CD14-positive monocyte (primary cell): ENCODE measurements around the gene TMEM134. TPM values are rescaled to one million over a fixed set of nuclear protein-coding genes. Genes with fewer than 3 reads are reported as not detected.
"Not testable (repeated sequence)": the region's sequence is repeated elsewhere in the genome, so short reads cannot be mapped to it uniquely, and the experiment has no call there.

ENCODE experiments used
- DNase-seq, 3 donors: peaks; one replicate each; pipeline ENCODE4 v3.0.0-alpha.2; 2011 to 2022
- H2AFZ ChIP-seq: 2 replicates; pipeline ENCODE4 v1.6.0; 2012; ENCODE audit warnings: mild to moderate bottlenecking, low read depth, low read length, inconsistent platforms; ENCODE audit not compliant: insufficient read depth, poor library complexity, severe bottlenecking
- H3K27ac ChIP-seq, 2 donors: 1 replicate in 1 of 2; 2 replicates in 1 of 2; pipeline ENCODE4 v1.5.1; 2012 to 2013; ENCODE audit warnings: low read length in 2 of 2, control low read depth in 1 of 2, inconsistent platforms in 1 of 2, low read depth in 1 of 2, mild to moderate bottlenecking in 1 of 2
- H3K27me3 ChIP-seq, 2 donors: one replicate each; pipeline versions ENCODE4 v1.6.0 to v1.6.1; 2011 to 2013; ENCODE audit warnings: low read length in 2 of 2; ENCODE audit not compliant: control insufficient read depth in 2 of 2, insufficient read depth in 2 of 2
- H3K36me3 ChIP-seq, 2 donors: replicated peaks in 1 of 2; 1 replicate in 1 of 2; 2 replicates in 1 of 2; pipeline versions ENCODE4 v1.5.1 to v1.6.1; 2012 to 2013; ENCODE audit warnings: low read length in 2 of 2, control low read depth in 1 of 2, inconsistent platforms in 1 of 2, mild to moderate bottlenecking in 1 of 2; ENCODE audit not compliant: insufficient read depth in 2 of 2, control insufficient read depth in 1 of 2
- H3K4me1 ChIP-seq, 2 donors: 1 replicate in 1 of 2; 2 replicates in 1 of 2; pipeline versions ENCODE4 v1.5.1 to v1.6.1; 2012 to 2013; ENCODE audit warnings: low read length in 2 of 2, control low read depth in 1 of 2, inconsistent platforms in 1 of 2, mild to moderate bottlenecking in 1 of 2, moderate library complexity in 1 of 2; ENCODE audit not compliant: insufficient read depth in 2 of 2, control insufficient read depth in 1 of 2
- H3K4me2 ChIP-seq: replicated peaks from 2 replicates; pipeline ENCODE3; 2012; ENCODE audit warnings: low read length, moderate library complexity, mild to moderate bottlenecking; ENCODE audit not compliant: poor library complexity, severe bottlenecking; ENCODE audit errors: extremely low read depth
- H3K4me3 ChIP-seq, 3 experiments: fragments of 200-600 bp in 1 of 3; sonication (generic) in 1 of 3; replicated peaks in 1 of 3; 1 replicate in 2 of 3; 2 replicates in 1 of 3; pipeline ENCODE4 v1.5.1; 2011 to 2013; ENCODE audit warnings: low read length in 3 of 3, mild to moderate bottlenecking in 3 of 3, control low read depth in 2 of 3, low read depth in 2 of 3, inconsistent platforms in 1 of 3, moderate library complexity in 1 of 3
- H3K79me2 ChIP-seq: 2 replicates; pipeline ENCODE4 v1.6.0; 2012; ENCODE audit warnings: mild to moderate bottlenecking, control low read depth, inconsistent platforms, low read length, moderate library complexity; ENCODE audit not compliant: insufficient read depth
- H3K9ac ChIP-seq: 2 replicates; pipeline ENCODE4 v1.6.0; 2017; ENCODE audit warnings: low read length, mild to moderate bottlenecking; ENCODE audit not compliant: insufficient read depth, poor library complexity, severe bottlenecking
- H3K9me3 ChIP-seq, 2 donors: replicated peaks in 1 of 2; 1 replicate in 1 of 2; 2 replicates in 1 of 2; pipeline versions ENCODE4 v1.5.1 to v1.6.1; 2012 to 2013; ENCODE audit warnings: low read length in 2 of 2, control low read depth in 1 of 2; ENCODE audit not compliant: control insufficient read depth in 1 of 2, insufficient read depth in 1 of 2
- H4K20me1 ChIP-seq: 2 replicates; pipeline ENCODE4 v1.6.0; 2012; ENCODE audit warnings: mild to moderate bottlenecking, low read length, control low read depth, moderate library complexity; ENCODE audit not compliant: insufficient read depth
- H3K27ac Mint-ChIP-seq, 7 donors: one replicate each; pipeline ENCODE4 v1.8.0; 2020; ENCODE audit warnings: mild to moderate bottlenecking in 7 of 7, mixed read lengths in 7 of 7, moderate library complexity in 6 of 7, inconsistent platforms in 2 of 7
- H3K27me3 Mint-ChIP-seq, 3 donors: one replicate each; pipeline ENCODE4 v1.8.0; 2021 to 2022; ENCODE audit warnings: low read depth in 3 of 3, mild to moderate bottlenecking in 3 of 3, mixed read lengths in 3 of 3, moderate library complexity in 3 of 3, inconsistent platforms in 1 of 3
- H3K36me3 Mint-ChIP-seq, 2 donors: one replicate each; pipeline ENCODE4 v1.8.0; 2020; ENCODE audit warnings: mixed read lengths in 2 of 2, inconsistent platforms in 1 of 2, mild to moderate bottlenecking in 1 of 2
- H3K4me1 Mint-ChIP-seq: one replicate; pipeline ENCODE4 v1.8.0; 2020; ENCODE audit warnings: mild to moderate bottlenecking, mixed read lengths
- H3K4me3 Mint-ChIP-seq, 2 donors: one replicate each; pipeline ENCODE4 v1.8.0; 2020; ENCODE audit warnings: mild to moderate bottlenecking in 2 of 2, mixed read lengths in 2 of 2, moderate library complexity in 1 of 2
- H3K9me3 Mint-ChIP-seq, 7 donors: one replicate each; pipeline ENCODE4 v1.8.0; 2020 to 2022; ENCODE audit warnings: mixed read lengths in 7 of 7, mild to moderate bottlenecking in 6 of 7, moderate library complexity in 6 of 7, inconsistent platforms in 2 of 7
- WGBS: methylation state at CpG from one replicate; pipeline ENCODE4 v1.1.5; 2013; ENCODE audit warnings: missing lambda C conversion rate; ENCODE audit not compliant: insufficient coverage; 5-methylcytosine and 5-hydroxymethylcytosine counted together
- intact Hi-C, 2 donors: fragments of 100-400 bp; cut with micrococcal nuclease; formaldehyde crosslinking; loops; one replicate each; pipeline versions ENCODE4 v1.15.0 to v1.15.1; 2023
- polyA plus RNA-seq, 3 donors: library from polyadenylated mRNA; depleted of rRNA in 1 of 3; unstranded in 2 of 3; stranded (reverse) in 1 of 3; fragments of 300-500 nt in 2 of 3; fragments of >200 nt in 1 of 3; fragmentation: Illumina TruSeq in 2 of 3; gene quantifications; 1 replicate in 2 of 3; 2 replicates in 1 of 3; pipeline ENCODE4 v1.2.3, GENCODE V29; 2012 to 2021
- TF ChIP-seq, protein P1 (sequence below): fragments of 200-600 bp; IDR thresholded peaks from one replicate; pipeline ENCODE4 v1.8.0; 2022; ENCODE audit warnings: antibody characterized with exemption, mild to moderate bottlenecking

The TMEM134 gene
- polyA plus RNA-seq, 3 donors: 67.4 to 104 (median 76.8) TPM

- H3K27me3 Mint-ChIP-seq: peaks cover 9 to 15% (median 9%) of the 10 kb centered on the region in 3 donors
- H3K27ac ChIP-seq, H3K27me3 ChIP-seq, H3K36me3 Mint-ChIP-seq, H3K4me3 Mint-ChIP-seq, H4K20me1 ChIP-seq, H3K36me3 ChIP-seq, H3K9me3 ChIP-seq, H3K4me3 ChIP-seq, H3K9ac ChIP-seq, H3K9me3 Mint-ChIP-seq, H3K4me1 Mint-ChIP-seq, DNase-seq, H2AFZ ChIP-seq, H3K4me2 ChIP-seq, H3K4me1 ChIP-seq, H3K27ac Mint-ChIP-seq, H3K79me2 ChIP-seq, intact Hi-C loops: not testable (repeated sequence)
- WGBS: 92% methylated on average over 10 of the region's 10 CpGs
Measured at GRCh38 chr11:67476692-67477091, 7.6 kb upstream of the TMEM134 start.

GRCh38 chr11:67472882-67473281, 3.8 kb upstream of the TMEM134 start:
- Mint-ChIP-seq H3K27me3 (peaks cover 7 to 14% (median 7%) of the 10 kb centered on the region in 3 donors), H3K27ac (no peak overlapping the region), H3K4me1 (peaks cover 11% of the 10 kb centered on the region), H3K36me3 (no peaks in the 10 kb centered on the region), H3K4me3 (no peak overlapping the region), H3K9me3 (peaks cover 0 to 9% (median 0%) of the 10 kb centered on the region in 7 donors)
- Histone ChIP-seq H3K4me3 (no peak overlapping the region), H4K20me1 (no peaks in the 10 kb centered on the region), H3K79me2 (no peaks in the 10 kb centered on the region), H3K9ac (no peak overlapping the region), H3K27ac (no peak overlapping the region), H3K36me3 (no peaks in the 10 kb centered on the region), H3K9me3 (no peaks in the 10 kb centered on the region), H3K27me3 (no peaks in the 10 kb centered on the region), H2AFZ (no peak overlapping the region), H3K4me2 (no peak overlapping the region), H3K4me1 (peaks cover 12 to 18% of the 10 kb centered on the region in 2 donors)
- TF ChIP-seq, protein P1, sequence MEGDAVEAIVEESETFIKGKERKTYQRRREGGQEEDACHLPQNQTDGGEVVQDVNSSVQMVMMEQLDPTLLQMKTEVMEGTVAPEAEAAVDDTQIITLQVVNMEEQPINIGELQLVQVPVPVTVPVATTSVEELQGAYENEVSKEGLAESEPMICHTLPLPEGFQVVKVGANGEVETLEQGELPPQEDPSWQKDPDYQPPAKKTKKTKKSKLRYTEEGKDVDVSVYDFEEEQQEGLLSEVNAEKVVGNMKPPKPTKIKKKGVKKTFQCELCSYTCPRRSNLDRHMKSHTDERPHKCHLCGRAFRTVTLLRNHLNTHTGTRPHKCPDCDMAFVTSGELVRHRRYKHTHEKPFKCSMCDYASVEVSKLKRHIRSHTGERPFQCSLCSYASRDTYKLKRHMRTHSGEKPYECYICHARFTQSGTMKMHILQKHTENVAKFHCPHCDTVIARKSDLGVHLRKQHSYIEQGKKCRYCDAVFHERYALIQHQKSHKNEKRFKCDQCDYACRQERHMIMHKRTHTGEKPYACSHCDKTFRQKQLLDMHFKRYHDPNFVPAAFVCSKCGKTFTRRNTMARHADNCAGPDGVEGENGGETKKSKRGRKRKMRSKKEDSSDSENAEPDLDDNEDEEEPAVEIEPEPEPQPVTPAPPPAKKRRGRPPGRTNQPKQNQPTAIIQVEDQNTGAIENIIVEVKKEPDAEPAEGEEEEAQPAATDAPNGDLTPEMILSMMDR: no peak
- DNase-seq: no peak
- WGBS: no CpG with 5 or more reads among the region's 7 CpGs
- intact Hi-C loops: no loop called here
